ENCODE measurements around the gene OTOP3.
A peak's percentile ranks its signal among the peaks of the same experiment; 100 is the strongest.

The OTOP3 gene

GRCh38 chr17:74917430-74917829 lies 18.3 kb upstream of the OTOP3 start:
- no peak for DNase-seq (ENCODE audit: low read depth)

DNA sequence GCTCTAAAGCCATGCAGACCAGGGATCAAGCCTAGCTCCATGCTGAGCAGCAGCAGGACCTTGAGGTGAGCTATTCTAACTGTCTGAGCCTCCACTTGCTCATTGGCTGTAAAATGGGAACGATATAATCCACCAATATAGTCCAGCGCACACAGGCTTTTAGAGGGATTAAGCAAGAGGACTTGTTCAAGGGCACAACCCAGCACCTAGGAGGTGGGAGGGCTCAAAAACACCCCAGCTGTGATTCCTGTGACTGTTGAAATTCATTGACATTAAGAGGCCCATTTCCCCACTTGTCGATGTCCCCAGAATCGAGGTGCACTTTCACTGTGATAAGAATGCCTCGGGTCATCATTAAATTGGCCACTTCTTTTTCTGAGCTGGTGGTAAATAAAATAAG lies 16.8 kb upstream of the OTOP3 start:
- no peak for DNase-seq (ENCODE audit: low read depth)

DNA sequence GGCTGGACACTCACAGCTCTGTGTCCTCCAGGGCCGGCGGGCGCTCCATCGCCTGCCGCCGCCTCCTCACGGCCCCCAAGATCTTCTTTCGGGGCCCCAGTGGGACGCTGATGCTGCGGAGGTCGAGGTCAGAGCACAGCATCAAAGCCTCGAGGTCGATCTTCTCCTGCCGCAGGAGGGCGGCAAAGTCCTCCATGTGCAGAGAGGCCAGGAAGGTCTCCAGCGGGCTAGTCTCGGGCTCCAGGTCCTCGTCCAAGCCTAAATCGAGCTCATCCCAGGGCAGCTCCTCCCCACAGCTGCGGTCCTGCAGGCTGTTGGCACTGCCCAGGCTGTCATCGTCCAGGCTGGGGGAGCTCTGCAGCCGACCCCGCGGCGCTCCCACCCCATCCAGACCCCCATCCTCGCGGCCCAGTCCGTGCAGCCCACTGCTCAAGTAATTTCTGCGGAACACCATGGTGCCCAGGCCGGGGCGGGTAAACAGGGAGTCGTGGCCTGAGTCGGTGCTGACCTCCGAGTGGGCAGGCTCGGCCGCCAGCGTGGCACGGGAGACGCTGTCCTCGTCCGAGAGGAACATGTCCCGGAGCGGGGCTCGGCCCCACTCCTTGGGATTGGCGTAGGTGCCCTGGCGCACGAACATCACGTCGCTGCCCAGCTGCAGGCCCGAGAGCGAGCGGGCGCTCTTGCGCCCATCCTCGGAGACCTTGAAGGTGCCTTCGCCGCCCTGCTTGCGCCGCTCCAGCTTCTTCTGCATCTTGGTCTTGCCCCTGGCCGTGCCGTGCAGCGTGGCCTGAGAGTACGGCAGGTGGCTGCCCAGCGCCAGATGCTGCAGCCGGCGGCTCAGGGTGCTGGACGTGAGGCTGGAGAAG lies 16.0 kb upstream of the OTOP3 start:
- DNase-seq (ENCODE audit: low read depth) = no peak

GRCh38 chr17:74920306-74920620 lies 15.4 kb upstream of the OTOP3 start:
- DNase-seq (ENCODE audit: low read depth) = no peak

- DNase-seq (ENCODE audit: low read depth) = no peak
Observed at GRCh38 chr17:74920642-74921025, 15.1 kb upstream of the OTOP3 start.

GRCh38 chr17:74921026-74921681 lies 14.5 kb upstream of the OTOP3 start:
- no peak for DNase-seq (ENCODE audit: low read depth)

GRCh38 chr17:74921769-74922168 lies 13.9 kb upstream of the OTOP3 start:
- DNase-seq (ENCODE audit: low read depth) = no peak

DNA sequence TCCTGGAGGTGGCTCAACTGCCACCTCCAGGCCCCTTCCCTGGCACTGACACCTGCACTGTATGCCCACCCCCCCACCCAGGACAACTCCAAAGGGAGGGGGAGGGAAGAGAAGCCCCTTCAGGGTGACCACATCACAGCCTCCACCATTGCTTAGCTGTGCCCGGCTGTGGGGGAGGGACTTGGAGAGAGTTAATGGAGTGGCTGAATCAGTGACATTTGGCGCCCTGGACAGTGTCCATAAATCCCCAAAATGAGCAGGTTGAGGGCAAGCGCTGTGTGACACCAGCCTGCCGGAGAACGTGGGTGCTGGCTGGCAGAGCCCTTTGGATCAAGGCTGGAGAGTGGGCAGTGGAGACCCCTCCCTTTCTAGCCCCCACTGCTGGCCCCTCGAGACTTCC lies 13.5 kb upstream of the OTOP3 start:
- no peak for DNase-seq (ENCODE audit: low read depth)

DNA sequence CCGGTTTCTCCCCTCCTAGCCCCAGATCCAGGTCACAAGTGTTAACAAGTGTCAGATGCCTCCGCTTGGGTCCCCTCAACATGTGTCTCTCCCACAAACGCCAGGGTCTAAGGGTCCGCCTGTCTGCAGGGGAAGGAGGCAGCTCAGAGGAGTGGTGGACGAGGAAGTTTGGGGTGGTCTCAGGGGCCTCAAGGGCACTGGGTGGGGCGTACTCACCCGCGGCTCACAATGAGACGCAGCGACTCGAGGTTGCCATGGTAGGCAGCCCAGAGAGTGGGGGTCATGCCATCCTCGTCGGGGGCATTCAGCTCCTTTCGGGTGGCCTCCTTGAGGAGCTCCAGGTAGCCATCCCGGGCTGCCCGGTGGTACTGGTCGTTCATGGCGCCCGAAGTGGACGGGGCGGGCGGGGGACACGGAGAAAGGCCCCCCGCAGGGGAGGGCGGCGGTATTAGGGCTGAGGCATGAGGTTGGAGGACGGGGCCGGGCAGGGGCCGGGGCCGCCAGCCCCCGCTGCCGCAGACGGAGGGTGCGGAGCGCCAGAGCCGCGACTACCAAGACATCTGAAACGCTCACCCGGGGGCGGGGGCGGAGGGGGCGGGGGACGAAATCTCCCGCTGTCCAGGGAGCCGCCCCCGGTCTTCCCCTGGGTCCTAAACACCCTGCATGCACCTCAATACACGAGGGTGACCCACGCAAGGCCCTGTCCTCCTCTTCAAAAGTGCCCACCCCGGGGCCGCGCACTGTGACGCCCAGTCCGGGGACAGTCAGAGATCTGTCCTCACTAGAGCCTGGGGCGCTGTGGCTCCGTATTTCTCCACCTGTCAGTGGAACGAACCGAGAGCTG lies 12.8 kb upstream of the OTOP3 start, which contains the start of gene USH1G:
USH1G (minus strand) TSS at position 562 of the 844 bp plus-strand sequence; CDS start at position 380, 182 bp downstream.
- no peak for DNase-seq (ENCODE audit: low read depth)

- DNase-seq (ENCODE audit: low read depth) = peak; percentile 43
Observed at GRCh38 chr17:74923538-74924249, 12.0 kb upstream of the OTOP3 start.

DNA sequence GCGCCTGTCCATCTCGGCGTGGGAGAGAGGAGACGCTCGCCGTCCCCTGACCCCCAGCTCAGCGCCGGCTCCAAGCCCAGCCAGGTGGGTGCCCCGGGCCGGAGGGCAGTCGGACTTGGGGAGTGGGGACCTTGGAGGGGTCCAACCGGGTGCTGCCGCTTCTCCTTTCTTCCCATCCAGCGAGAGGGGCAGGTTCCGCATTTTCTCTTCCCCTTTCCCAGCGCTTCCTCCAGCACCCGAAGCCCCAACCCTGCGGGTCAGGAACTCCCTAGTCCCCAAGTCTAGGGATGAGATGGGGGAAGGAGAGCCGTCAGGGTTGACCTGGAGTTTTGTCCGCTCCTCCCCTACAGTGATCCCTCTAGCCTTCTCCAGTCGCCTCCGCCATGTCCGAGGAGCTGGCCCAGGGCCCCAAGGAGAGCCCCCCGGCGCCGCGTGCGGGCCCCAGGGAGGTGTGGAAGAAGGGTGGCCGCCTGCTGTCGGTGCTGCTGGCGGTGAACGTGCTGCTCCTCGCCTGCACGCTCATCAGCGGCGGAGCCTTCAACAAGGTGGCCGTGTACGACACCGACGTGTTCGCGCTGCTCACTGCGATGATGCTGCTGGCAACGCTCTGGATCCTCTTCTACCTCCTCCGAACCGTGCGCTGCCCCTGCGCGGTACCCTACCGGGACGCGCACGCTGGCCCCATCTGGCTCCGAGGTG lies 11.3 kb upstream of the OTOP3 start, which contains the start of gene OTOP2:
OTOP2 (plus strand) TSS at position 24 of the 699 bp plus-strand sequence; CDS start at position 384, 360 bp downstream.
- no peak for DNase-seq (ENCODE audit: low read depth)

- no peak for DNase-seq (ENCODE audit: low read depth)
Observed at GRCh38 chr17:74925242-74925641, 10.5 kb upstream of the OTOP3 start.

DNA sequence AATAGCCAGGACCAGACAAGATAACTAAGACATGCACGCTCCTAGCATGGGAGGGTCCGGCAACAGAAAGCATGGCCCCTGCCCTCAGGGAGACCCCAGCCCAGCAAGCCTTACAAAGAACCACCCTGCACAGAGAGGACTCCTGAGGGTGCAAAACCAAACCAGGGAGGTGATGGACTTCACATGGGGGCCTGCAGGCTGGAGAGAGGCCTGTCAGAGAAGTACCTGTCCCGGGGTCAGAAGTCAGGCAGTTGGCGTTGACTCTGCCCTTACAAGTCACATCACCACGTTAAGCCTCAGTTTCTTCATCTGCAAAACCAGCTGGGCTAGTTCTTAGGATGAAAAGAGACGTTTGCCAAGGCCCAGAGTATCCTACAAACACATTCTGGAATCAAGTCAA lies 6.9 kb upstream of the OTOP3 start:
- DNase-seq (ENCODE audit: low read depth) = no peak

DNA sequence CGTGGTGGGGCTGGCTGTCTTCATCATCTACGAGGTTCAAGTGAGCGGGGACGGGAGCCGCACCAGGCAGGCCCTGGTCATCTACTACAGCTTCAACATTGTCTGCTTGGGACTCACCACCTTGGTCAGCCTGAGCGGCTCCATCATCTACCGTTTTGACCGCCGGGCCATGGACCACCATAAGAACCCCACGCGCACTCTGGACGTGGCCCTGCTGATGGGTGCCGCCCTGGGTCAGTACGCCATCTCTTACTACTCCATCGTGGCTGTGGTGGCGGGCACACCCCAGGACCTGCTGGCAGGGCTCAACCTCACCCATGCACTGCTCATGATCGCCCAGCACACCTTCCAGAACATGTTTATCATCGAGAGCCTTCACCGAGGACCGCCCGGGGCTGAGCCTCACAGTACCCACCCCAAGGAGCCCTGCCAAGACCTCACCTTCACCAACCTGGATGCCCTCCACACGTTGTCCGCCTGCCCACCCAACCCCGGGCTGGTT lies 5.1 kb upstream of the OTOP3 start:
- DNase-seq (ENCODE audit: low read depth) = no peak

- no peak for DNase-seq (ENCODE audit: low read depth)
Observed at GRCh38 chr17:74935048-74935447, 650 bp upstream of the OTOP3 start.

GRCh38 chr17:74936470-74936799 lies 737 bp downstream of the OTOP3 start:
- DNase-seq (ENCODE audit: low read depth) = no peak

DNA sequence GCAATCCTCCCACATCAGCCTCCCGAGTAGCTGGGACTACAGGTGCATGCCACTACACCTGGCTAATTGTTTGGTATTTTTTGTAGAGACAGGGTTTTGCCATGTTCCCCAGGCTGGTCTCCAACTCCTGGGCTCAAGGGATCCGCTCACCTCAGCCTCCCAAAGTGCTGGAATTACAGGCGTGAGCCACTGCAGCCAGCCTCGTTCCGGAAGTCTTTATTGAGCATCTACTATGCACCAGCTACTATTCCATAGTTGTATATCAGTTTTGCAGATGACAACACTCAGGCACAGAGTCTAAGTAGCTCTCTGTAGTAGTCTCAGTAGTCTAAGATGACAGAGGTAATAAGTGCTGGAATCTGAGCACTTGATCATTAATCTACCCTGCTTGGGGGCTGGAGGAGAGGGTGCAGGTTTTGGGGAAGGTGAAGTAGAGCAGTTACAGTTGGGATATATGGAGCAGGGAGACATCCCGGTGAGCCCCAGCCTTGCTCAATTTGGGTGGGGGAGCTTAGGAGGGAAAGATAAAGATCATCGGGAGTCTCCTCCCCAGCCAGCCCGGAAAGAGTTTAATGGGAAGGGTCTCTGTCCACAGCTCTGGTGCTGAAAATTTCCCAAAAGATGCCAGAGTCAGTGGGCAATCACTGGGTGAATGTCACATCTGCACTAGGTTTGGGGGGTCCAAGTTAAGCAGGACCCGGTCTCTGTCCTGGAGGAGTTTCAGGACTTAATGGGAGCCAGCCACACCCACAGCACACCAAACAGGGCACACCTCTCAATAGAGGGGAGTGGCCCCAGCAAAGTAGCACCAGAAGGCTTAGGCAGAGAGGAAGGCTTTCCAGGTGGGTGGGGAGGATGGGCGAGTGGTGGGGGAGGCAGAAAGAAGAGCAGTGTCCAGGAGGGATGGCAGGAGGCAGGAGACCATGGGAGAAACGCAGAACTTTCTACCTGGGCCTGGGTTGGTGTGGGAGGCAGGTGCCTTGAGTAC lies 1.7 kb downstream of the OTOP3 start:
- no peak for DNase-seq (ENCODE audit: low read depth)

DNA sequence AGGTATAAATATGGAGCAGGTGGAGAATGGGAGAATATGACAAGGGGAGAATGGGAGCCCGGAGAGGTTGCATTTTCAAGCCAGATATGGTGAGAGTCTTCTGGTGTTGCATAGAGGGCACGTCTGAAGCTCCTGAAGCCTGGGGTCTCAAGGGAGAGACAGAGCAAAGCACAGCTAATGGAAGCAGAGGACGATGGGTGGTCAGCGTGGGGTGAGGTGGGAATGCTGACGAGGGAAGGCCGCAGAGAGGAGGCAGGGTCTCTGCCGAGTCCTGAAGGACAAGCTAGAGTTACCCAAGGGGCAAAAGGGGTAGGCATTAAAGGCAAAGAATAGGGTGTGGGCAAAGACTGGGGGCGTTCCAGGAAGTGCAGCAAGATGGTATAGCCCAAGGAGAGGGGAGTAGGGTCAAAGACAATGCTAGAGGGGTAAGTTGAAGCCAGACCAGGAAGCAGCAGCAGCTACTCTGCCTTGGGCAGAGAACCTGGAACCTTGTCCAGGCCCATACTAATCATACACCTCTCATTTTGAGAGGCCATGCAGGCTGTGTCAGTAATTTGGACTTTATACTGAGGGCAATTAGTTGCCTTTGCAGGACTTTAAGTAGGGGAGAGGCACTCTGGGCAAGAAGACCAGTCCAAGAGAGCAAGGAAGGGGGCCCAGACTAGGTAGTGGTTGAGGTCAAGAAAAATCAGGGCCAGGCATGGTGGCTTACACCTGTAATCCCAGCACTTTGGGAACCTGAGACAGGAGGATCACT lies 2.7 kb downstream of the OTOP3 start:
- no peak for DNase-seq (ENCODE audit: low read depth)

DNA sequence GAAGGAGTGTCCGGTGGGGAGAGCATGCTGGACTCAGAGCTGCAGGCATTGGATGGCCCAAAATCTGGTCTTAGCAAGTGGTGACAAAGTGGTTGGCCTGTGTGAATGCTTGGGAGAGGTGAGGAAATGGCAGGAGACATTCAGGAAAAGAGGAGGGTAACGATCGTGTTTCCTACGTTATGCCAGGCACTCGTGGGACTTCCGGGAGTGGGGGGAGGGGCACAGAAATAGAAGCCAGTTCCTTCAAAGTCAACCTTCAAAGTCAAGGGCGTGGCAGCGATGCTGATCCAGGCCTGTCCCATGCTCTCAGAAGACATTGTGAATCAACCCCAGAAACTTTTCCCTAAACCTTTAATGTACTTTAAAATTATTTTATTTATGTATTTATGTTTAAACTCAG lies 3.8 kb downstream of the OTOP3 start:
- DNase-seq (ENCODE audit: low read depth) = no peak
